ENCODE data around the gene ETNPPL.

GRCh38 chr4:108693819-108694218 is 69.0 kb downstream of the ETNPPL start:
- no peak for TF ChIP-seq POLR2A (IDR thresholded peaks at IDR 0.05)
- no peak for TF ChIP-seq CTCF (IDR thresholded peaks at IDR 0.05)
